ENCODE measurements around the gene ADARB1.

DNA sequence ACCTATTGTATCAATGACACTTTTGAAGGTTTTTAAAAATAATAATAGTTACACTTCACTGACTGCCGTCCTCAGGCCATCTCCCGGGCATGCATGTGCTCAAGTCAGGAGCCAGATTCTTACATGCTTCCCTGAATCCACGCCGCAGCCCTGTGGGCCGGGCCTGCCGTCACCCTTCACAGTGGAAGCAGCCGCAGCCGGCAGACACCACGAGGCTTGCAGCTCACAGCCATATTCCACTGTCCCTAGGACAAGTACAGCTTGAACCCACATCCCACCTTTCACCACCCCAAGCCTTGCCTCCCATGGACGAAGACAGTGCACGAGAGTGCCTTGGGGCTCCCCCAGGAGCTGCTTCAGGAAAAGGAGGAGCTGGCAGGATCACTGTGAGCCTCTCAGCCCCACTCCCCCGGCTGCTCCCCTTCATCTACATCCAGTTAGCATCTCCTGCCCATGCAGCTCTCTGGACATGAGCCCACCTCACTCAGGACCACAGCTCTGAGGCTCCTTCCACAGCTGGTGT, 136.1 kb downstream of the ADARB1 start:
- TF ChIP-seq POLR2A (IDR thresholded peaks at IDR 0.05; ENCODE audit: low read depth, low read length) (no peak), CTCF (conservative IDR thresholded peaks at IDR 0.05; ENCODE audit: low read depth, low read length) (no peak), FOS (IDR thresholded peaks at IDR 0.05; ENCODE audit: low read depth, low read length) (no peak), SMC3 (IDR thresholded peaks at IDR 0.05; ENCODE audit: low read depth, low read length) (no peak), RFX5 (IDR thresholded peaks at IDR 0.05; ENCODE audit: low read depth, low read length) (no peak), MXI1 (IDR thresholded peaks at IDR 0.05; ENCODE audit: borderline replicate concordance, low read depth, low read length) (no peak), USF2 (IDR thresholded peaks at IDR 0.05; ENCODE audit: low read depth, low read length) (no peak), RAD21 (IDR thresholded peaks at IDR 0.05; ENCODE audit: low read length) (no peak), MAFK (IDR thresholded peaks at IDR 0.05; ENCODE audit: low read depth, low read length) (no peak)

Data from IMR-90 (cell line).